ENCODE measurements around the gene CLEC9A. TPM values are rescaled to one million over a fixed set of nuclear protein-coding genes. Genes with fewer than 3 reads are reported as not detected.

CLEC9A gene
- total and polyA plus RNA-seq, 10 of the 15 experiments (the other 5 are each of a cell fraction or from before 2014, with no cell fraction given): not detected

GRCh38 chr12:10025236-10025635 is 5.2 kb upstream of the CLEC9A start:
- WGBS (ENCODE audit: insufficient coverage, insufficient replicate concordance, low lambda C conversion rate, missing lambda C conversion rate): 53% methylated on average over 3 of the region's 3 CpGs
- no peak for TF ChIP-seq GABPA (IDR thresholded peaks at IDR 0.05; ENCODE audit: low read depth)
- TF ChIP-seq PAX5 (IDR thresholded peaks at IDR 0.05; ENCODE audit: borderline replicate concordance, low read depth, low read length): no peak
- no peak for TF ChIP-seq KLF5 (IDR thresholded peaks at IDR 0.05; ENCODE audit: partially characterized antibody)
- TF ChIP-seq, protein P1, sequence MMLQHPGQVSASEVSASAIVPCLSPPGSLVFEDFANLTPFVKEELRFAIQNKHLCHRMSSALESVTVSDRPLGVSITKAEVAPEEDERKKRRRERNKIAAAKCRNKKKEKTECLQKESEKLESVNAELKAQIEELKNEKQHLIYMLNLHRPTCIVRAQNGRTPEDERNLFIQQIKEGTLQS (IDR thresholded peaks at IDR 0.05; ENCODE audit: borderline replicate concordance, extremely low read depth, low read depth, low read length): no peak
- TF ChIP-seq ZNF274 (IDR thresholded peaks at IDR 0.05; ENCODE audit: insufficient read depth, insufficient read length): no peak
- TF ChIP-seq PRDM15 (CRISPR knock-in tag; IDR thresholded peaks at IDR 0.05): no peak
- TF ChIP-seq TAF1 (IDR thresholded peaks at IDR 0.05; ENCODE audit: borderline replicate concordance, low read depth, low read length): no peak
- TF ChIP-seq, protein P2, sequence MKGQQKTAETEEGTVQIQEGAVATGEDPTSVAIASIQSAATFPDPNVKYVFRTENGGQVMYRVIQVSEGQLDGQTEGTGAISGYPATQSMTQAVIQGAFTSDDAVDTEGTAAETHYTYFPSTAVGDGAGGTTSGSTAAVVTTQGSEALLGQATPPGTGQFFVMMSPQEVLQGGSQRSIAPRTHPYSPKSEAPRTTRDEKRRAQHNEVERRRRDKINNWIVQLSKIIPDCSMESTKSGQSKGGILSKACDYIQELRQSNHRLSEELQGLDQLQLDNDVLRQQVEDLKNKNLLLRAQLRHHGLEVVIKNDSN (IDR thresholded peaks at IDR 0.05; ENCODE audit: borderline replicate concordance, extremely low read length, insufficient read depth, low read depth, low read length): no peak
- no peak for TF ChIP-seq RELB (IDR thresholded peaks at IDR 0.05; ENCODE audit: low read depth)
- TF ChIP-seq ZNF217 (IDR thresholded peaks at IDR 0.05): no peak
- TF ChIP-seq, protein P3, sequence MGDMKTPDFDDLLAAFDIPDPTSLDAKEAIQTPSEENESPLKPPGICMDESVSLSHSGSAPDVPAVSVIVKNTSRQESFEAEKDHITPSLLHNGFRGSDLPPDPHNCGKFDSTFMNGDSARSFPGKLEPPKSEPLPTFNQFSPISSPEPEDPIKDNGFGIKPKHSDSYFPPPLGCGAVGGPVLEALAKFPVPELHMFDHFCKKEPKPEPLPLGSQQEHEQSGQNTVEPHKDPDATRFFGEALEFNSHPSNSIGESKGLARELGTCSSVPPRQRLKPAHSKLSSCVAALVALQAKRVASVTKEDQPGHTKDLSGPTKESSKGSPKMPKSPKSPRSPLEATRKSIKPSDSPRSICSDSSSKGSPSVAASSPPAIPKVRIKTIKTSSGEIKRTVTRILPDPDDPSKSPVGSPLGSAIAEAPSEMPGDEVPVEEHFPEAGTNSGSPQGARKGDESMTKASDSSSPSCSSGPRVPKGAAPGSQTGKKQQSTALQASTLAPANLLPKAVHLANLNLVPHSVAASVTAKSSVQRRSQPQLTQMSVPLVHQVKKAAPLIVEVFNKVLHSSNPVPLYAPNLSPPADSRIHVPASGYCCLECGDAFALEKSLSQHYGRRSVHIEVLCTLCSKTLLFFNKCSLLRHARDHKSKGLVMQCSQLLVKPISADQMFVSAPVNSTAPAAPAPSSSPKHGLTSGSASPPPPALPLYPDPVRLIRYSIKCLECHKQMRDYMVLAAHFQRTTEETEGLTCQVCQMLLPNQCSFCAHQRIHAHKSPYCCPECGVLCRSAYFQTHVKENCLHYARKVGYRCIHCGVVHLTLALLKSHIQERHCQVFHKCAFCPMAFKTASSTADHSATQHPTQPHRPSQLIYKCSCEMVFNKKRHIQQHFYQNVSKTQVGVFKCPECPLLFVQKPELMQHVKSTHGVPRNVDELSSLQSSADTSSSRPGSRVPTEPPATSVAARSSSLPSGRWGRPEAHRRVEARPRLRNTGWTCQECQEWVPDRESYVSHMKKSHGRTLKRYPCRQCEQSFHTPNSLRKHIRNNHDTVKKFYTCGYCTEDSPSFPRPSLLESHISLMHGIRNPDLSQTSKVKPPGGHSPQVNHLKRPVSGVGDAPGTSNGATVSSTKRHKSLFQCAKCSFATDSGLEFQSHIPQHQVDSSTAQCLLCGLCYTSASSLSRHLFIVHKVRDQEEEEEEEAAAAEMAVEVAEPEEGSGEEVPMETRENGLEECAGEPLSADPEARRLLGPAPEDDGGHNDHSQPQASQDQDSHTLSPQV (IDR thresholded peaks at IDR 0.05): no peak
- no peak for TF ChIP-seq ZSCAN29 (IDR thresholded peaks at IDR 0.05)

More at GRCh38 chr12:10025236-10025635, 5.2 kb upstream of the CLEC9A start:
- no peak for ATAC-seq
- Histone ChIP-seq H4K20me1 (ENCODE audit: control insufficient read depth, insufficient read depth) (no peaks in the 10 kb centered on the region), H3K79me2 (ENCODE audit: control insufficient read depth, insufficient read depth, low read length) (no peaks in the 10 kb centered on the region), H2AFZ (ENCODE audit: control insufficient read depth, low read depth, low read length) (no peak overlapping the region), H3K4me1 (ENCODE audit: control insufficient read depth, insufficient read depth, low read length) (no peaks in the 10 kb centered on the region), H3K27me3 (replicated peaks in 1 of 2; ENCODE audit: control insufficient read depth in 2 of 2, insufficient read depth in 2 of 2, low read length in 1 of 2) (no peaks in the 10 kb centered on the region), H3K4me3 (no peak overlapping the region), H3K9ac (ENCODE audit: control insufficient read depth, insufficient read depth, low read length) (no peak overlapping the region), H3K27ac (ENCODE audit: control insufficient read depth, insufficient read depth) (no peak overlapping the region), H3K36me3 (ENCODE audit: control insufficient read depth in 2 of 2, insufficient read depth in 2 of 2, low read length in 1 of 2) (no peaks in the 10 kb centered on the region), H3K4me2 (ENCODE audit: control insufficient read depth, insufficient read depth) (no peak overlapping the region), H3K9me3 (replicated peaks; ENCODE audit: control insufficient read depth, insufficient read depth, low read length) (no peaks in the 10 kb centered on the region)
- no peak for FAIRE-seq
- intact Hi-C loops (cut with micrococcal nuclease; ENCODE audit: unreplicated experiment): no loop called here
- ChIA-PET CTCF (interaction anchor here (0.6 to 1.1 kb wide), 2 partner anchors 17 to 126 kb away, joined by 3 read pairs; no protein-coding TSS in a partner anchor), POLR2A (no interaction called here), SMC1A (ENCODE audit: uncharacterized antibody, unreplicated experiment) (no interaction called here), RAD21 (ENCODE audit: unreplicated experiment) (no interaction called here)
- BruUV-seq (replicated peaks): no TSS peak
- in situ Hi-C loops (cut with MboI): no loop called here
- no peak for DNase-seq (ENCODE audit: low read depth, low spot score)

All from GM12878 (cell line).